NCI-H187 treated with DMSO at 0.1 percent for 48 hours (cell line): ENCODE results near the gene TRAF4.
"Not testable (repeated sequence)": the region's sequence is repeated elsewhere in the genome, so short reads cannot be mapped to it uniquely, and the experiment has no call there.

Experiments used
- DNase-seq: peaks from one replicate; lab custom pipeline; 2025; lab: John Stamatoyannopoulos, UW

The TRAF4 gene

DNA sequence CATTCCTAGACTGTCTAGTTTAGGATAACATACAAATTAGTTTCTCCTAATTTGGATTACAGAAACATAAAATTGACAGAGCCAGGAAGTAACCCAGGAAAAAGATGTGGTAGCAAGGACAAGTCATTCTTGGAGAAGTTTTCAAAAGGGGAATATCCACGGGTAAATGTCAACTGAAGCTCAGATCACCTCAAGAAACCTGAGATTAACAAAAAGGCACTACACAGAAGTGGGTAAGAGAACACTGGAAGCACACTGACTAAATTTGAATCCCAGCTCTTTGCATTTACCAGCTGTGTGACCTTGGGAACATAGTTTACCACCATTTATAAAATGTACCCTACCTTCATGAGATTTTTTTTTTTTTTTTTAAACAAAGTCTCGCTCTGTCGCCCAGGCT is 39.4 kb downstream of the TRAF4 start:
- DNase-seq, result no peak

- no peak for DNase-seq
Observed at GRCh38 chr17:28788100-28788499, 44.3 kb downstream of the TRAF4 start.

DNA sequence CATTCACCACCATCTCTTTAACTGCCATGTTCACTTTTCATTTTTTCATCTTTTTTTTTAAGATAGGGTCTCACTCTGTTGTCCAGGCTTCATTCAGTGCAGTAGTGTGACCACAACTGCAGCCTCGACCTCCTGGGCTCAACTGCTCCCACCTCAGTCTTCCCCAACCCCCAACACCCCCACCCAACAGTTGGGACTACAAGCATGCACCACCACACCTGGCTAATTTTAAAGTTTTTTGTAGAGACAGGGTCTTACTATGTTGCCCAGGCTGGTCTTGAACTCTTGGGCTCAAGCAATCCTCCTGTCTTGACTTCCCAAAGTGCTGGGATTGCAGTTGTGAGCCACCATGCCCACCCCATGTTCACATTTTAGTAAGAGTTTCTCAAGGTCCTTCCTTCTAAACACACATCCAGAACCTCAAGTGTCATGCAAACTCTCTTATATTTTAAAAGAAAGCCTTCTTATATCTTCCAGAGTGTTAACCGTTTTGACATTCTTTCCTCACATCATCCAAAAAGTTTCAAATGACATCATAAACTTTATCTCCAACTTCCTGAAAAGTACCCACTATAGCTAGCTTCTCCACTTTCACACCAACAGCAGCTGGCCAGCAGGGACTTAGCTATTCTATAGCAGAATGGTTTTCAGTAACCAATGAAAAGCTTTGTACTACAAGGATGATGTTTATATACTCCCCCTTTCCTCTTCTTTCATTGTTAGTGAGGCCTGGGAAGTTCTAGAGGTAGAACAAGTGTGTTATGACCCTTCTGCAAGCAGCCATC is 49.3 kb downstream of the TRAF4 start:
- DNase-seq, result no peak

DNA sequence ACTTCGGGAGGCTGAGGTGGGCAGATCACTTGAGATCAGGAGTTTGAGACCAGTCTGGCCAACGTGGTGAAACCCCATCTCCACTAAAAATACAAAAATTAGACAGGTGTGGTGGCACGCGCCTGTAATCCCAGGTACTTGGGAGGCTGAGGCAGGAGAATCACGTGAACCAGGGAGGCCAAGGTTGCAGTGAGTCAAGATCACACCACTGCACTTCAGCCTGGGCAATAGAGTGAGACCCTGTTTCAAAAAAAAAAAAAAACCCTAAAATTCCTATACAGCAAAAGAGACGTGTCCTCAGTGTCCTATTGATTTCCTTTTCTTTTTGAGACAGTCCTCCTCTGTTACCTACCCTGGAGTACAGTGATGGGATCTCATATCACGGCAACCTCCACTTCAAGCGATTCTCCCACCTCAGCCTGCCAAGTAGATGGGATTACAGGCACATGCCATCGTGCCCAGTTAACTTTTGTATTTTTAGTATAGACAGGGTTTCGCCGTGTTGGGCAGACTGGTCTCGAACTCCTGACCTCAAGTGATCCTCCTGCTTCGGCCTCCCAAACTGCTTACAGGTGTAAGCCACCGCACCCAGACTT is 51.1 kb downstream of the TRAF4 start:
- not testable (repeated sequence) for DNase-seq

DNA sequence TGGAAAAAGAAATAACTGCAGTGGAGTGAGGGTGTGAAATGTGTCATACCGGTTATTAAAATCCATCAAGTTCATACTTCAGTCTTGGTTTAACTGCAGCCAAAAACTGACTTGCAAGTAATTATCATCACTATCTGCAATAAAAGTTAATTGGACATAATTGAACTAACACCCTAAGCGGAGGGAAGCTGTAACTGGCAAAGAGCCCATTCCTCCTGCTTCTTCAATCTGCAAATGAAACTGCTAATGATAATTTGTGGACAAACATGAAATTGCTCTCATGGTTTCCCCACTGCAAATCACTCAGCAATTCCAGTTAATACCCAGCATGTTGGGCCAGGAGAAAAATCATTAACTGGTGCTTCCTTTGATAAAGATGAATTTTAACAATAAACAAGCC is 52.3 kb downstream of the TRAF4 start:
- no peak for DNase-seq
